HCT116 (cell line): ENCODE data around the gene PCDH9.

ENCODE experiments used
- EZH2 ChIP-seq: fragments of 200-600 bp; sonication (generic); IDR thresholded peaks from 2 replicates; pipeline ENCODE4 v1.6.1; 2017; ENCODE audit warnings: antibody characterized with exemption, mixed run types
- POLR2A ChIP-seq: IDR thresholded peaks from 2 replicates; pipeline ENCODE4 v1.7.0; 2011; ENCODE audit warnings: borderline replicate concordance; ENCODE audit not compliant: insufficient read depth, insufficient read length; ENCODE audit errors: extremely low read depth
- POLR2AphosphoS5 ChIP-seq: IDR thresholded peaks from 2 replicates; pipeline ENCODE4 v1.6.1; 2011; ENCODE audit warnings: mild to moderate bottlenecking, low read depth, low read length, moderate library complexity
- RAD21 ChIP-seq: IDR thresholded peaks from 2 replicates; pipeline ENCODE4 v1.6.1; 2012; ENCODE audit warnings: low read depth, mild to moderate bottlenecking
- TCF7L2 ChIP-seq: IDR thresholded peaks from 2 replicates; pipeline ENCODE4 v1.7.0; 2011; ENCODE audit warnings: borderline replicate concordance, inconsistent platforms; ENCODE audit not compliant: insufficient read depth, insufficient read length; ENCODE audit errors: extremely low read depth
- YY1 ChIP-seq: IDR thresholded peaks from 2 replicates; pipeline ENCODE4 v1.6.1; 2011; ENCODE audit warnings: low read length, low read depth, moderate library complexity, mild to moderate bottlenecking; ENCODE audit not compliant: insufficient replicate concordance; ENCODE audit errors: extremely low read depth
- ZNF274 ChIP-seq: fragments of 200-500 bp; sonication (Bioruptor generic); IDR thresholded peaks from 2 replicates; pipeline ENCODE4 v1.6.1; 2014; ENCODE audit warnings: mild to moderate bottlenecking, low read depth, low read length, inconsistent platforms
- TF ChIP-seq, protein P1 (sequence below), 3 experiments: fragments of 200-600 bp in 1 of 3; sonication (generic) in 1 of 3; IDR thresholded peaks in 2 of 3; conservative IDR thresholded peaks in 1 of 3; 2 replicates each; pipeline ENCODE4 v1.5.1; 2012 to 2017; ENCODE audit warnings: low read depth in 2 of 3, low read length in 2 of 3, antibody characterized with exemption in 1 of 3, borderline replicate concordance in 1 of 3, control low read depth in 1 of 3, mild to moderate bottlenecking in 1 of 3, mixed read lengths in 1 of 3, mixed run types in 1 of 3, moderate library complexity in 1 of 3; ENCODE audit not compliant: insufficient read depth in 1 of 3
- TF ChIP-seq, protein P2 (sequence below): IDR thresholded peaks from 2 replicates; pipeline ENCODE4 v1.6.1; 2012

DNA sequence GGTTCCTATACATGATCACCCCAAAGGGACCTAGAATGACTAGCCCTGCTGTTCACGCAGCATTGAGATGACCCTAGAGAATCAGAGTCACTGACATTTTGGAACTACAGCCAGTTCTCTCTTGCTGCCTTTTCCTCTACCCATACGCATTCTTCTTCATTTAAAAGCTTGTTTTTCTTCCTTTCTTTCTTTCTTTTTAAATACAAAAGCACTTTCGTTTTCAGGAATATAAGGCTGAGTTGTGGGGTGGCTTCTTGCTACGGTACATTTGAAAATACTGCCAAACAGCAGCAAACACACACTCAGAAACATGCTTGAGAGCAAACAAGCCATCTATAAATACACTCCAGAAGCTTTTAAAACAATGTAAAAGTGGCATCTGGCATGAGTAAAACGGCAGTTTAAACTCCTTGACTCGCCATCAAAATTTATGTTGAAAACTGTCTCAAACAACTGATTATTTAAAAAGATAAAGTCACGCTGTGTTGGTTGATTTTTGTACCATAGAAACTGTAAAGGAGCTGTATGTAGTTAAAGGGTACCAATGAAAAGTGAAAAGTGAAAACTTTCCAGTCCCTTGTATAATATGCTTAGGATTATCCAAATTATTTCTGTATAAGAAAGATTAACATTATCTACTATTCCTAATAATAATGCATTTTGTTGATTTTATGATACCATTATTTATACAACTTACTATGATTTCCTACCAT is 95.6 kb downstream of the PCDH9 start:
- TF ChIP-seq ZNF274 (no peak), RAD21 (no peak), POLR2AphosphoS5 (no peak), POLR2A (no peak), TCF7L2 (no peak), EZH2 (no peak), YY1 (no peak)
- TF ChIP-seq, protein P1, sequence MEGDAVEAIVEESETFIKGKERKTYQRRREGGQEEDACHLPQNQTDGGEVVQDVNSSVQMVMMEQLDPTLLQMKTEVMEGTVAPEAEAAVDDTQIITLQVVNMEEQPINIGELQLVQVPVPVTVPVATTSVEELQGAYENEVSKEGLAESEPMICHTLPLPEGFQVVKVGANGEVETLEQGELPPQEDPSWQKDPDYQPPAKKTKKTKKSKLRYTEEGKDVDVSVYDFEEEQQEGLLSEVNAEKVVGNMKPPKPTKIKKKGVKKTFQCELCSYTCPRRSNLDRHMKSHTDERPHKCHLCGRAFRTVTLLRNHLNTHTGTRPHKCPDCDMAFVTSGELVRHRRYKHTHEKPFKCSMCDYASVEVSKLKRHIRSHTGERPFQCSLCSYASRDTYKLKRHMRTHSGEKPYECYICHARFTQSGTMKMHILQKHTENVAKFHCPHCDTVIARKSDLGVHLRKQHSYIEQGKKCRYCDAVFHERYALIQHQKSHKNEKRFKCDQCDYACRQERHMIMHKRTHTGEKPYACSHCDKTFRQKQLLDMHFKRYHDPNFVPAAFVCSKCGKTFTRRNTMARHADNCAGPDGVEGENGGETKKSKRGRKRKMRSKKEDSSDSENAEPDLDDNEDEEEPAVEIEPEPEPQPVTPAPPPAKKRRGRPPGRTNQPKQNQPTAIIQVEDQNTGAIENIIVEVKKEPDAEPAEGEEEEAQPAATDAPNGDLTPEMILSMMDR (IDR thresholded peaks at IDR 0.05 in 2 of 3, conservative IDR thresholded peaks at IDR 0.05 in 1 of 3; ENCODE audit: borderline replicate concordance in 1 of 3, insufficient read depth in 1 of 3, low read depth in 2 of 3, low read length in 2 of 3), result no peak
- TF ChIP-seq, protein P2, sequence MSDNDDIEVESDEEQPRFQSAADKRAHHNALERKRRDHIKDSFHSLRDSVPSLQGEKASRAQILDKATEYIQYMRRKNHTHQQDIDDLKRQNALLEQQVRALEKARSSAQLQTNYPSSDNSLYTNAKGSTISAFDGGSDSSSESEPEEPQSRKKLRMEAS, result no peak
